HG03520 (cell line): ENCODE measurements around the gene TP53TG5.

Experiments used
- ATAC-seq: cut with Tn5 transposase; IDR thresholded peaks from one replicate; pipeline ENCODE4 v1.9.1; 2021; ENCODE audit warnings: mild to moderate bottlenecking, moderate library complexity; ENCODE audit not compliant: unreplicated experiment

TP53TG5 gene

DNA sequence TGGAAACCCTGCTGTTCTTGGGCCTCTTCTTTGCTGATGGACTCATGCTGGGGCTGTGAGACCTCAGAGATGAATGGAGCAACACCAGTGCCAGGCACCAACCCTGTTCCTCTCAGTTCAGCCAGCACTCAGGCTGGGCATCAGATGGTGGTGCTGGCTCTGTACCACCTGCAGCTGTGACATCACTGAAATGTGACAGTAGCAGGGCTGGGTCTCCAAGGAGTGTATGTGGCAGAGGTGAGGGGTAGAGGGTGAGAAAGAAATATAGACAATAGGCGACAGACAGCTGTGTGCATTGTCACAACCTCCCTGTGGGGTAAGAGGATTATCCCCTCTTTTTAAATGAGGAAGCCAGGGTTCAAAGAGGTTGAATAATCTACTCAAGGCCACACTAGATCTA lies at the start of gene TP53TG5:
Gene TP53TG5 (minus strand): TSS at position 135 of the 400 bp plus-strand sequence. CDS start 89 bp downstream, at position 46.
- no peak for ATAC-seq

- no peak for ATAC-seq
Measured at GRCh38 chr20:45427236-45428149, 49.4 kb upstream of the TP53TG5 start.

GRCh38 chr20:45426320-45427016 lies 48.3 kb upstream of the TP53TG5 start:
- no peak for ATAC-seq

DNA sequence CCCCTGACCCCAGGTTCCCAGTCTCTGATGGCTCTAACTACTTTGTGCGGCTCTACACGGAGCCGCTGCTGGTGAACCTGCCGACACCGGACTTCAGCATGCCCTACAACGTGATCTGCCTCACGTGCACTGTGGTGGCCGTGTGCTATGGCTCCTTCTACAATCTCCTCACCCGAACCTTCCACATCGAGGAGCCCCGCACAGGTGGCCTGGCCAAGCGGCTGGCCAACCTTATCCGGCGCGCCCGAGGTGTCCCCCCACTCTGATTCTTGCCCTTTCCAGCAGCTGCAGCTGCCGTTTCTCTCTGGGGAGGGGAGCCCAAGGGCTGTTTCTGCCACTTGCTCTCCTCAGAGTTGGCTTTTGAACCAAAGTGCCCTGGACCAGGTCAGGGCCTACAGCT lies 47.4 kb upstream of the TP53TG5 start:
- ATAC-seq = no peak

DNA sequence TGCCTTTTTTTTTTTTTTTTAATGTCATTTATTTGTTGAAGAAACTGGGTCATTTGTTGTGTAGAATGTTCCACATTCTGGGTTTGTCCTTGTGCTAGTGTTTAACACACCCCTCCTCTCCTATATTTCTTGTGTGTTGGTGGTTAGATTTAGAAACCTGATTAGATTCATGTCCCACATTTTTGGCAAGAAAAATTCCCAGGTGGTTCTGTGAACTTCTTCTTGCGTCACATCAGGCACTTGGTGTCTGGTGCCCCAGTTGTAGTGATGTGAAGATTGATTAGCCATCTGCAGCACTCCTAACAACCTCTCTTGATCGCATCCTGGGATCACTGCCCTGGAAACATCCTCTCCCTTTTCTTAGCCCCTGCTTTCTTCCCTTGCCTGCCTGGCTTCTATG lies 45.6 kb upstream of the TP53TG5 start:
- no peak for ATAC-seq

DNA sequence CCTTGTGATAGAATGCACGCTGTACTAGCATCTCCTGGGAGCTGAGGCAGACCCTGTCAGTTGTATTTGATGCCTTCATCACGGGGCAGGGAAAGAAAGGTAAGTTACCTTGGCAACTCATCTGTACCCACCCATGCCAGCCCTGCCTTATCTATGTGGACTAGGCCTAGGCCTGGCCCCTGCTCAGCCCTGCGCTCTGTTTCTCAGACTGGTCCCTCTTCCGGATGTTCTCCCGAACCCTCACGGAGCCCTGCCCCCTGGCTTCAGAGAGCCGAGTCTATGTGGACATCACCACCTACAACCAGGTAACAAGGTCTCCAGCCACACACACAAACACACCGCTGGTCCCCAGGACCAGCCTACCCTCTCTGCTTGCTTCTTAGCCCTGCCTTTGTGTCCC lies 42.0 kb upstream of the TP53TG5 start:
- no peak for ATAC-seq

DNA sequence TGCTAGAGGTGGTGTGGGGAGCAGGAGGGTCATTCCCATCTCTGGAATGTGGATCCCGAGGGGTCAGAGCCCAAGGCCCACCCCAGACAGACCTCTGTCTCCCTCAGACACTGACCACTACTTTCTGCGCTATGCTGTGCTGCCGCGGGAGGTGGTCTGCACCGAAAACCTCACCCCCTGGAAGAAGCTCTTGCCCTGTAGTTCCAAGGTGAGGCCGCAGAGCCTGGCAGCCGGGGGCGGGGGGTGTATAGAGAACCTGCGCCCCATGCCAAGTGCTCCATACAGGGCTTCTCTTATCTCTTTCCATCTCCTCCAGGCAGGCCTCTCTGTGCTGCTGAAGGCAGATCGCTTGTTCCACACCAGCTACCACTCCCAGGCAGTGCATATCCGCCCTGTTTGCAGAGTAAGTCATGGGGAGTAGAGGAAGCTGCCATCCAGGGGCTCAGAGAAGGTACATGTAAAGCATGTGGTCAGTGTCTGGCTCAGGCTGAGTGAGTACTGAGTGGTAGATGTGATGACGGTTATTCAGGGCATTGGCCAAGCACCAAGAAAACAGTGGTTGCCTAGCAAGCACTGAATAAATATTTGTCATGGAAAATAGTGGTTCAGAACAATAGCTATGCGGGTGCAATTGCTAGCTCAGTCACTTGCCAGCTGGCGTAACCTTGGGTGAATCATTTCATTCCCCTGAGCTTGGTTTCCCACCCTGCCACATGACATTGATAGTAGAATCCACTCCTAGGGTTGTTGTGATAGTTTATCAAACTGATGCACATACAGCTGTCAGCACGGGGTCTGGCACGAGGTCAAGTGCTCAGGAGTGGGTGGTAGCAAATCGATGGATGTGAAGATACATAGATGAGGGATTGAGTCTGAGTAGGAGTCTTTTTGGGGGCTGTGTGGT lies 41.3 kb upstream of the TP53TG5 start:
- ATAC-seq = peak; percentile 57

- ATAC-seq = no peak
Measured at GRCh38 chr20:45416917-45417316, 38.8 kb upstream of the TP53TG5 start.

- peak; percentile 56 for ATAC-seq
Measured at GRCh38 chr20:45415822-45416637, 37.9 kb upstream of the TP53TG5 start, which contains the start of gene PIGT. Gene PIGT, plus strand, starts transcription at chr20:45416141. Its CDS starts 16 bp downstream, at chr20:45416157.

- ATAC-seq = no peak
Measured at GRCh38 chr20:45413479-45413878, 35.4 kb upstream of the TP53TG5 start.

DNA sequence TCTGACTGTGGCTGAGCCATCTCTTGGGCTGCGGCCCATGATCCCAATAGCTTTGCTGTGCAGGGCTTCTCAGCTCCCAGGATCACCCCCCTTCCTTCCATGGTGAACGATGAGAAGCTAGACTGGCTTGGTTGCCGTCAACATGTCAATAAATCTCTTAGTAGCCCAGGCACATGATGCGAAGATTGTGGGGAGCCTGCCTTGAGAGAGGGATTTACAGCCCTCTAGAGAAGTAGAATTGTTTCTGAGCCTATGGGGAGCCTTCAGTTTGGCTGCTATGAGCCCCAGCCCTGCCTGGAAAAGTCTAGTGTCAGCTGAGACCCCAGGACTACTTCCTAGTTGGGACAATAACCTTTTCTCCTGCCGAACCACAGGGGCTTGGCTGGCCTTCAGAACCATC lies 34.5 kb upstream of the TP53TG5 start:
- no peak for ATAC-seq

DNA sequence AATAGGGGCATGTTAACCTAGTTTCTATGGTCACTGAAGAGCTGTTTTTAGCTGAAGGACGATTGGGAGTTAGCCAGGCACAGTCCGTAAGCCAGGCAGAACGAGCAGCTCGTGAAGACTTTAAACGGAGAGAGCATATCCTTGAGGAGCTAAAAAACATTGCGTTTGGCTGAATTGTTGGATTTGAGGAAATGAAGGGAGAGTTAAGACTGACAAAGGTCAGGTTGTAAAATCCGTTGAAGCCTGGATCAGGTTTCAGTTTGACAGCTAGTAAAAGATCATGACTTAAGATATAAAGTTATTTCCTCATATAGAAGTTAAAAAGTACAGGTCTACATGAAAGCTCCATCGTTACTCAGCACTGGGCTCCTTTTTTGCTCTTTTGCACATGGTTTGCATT lies 32.8 kb upstream of the TP53TG5 start:
- no peak for ATAC-seq

- ATAC-seq = no peak
Measured at GRCh38 chr20:45409521-45410272, 31.6 kb upstream of the TP53TG5 start.

DNA sequence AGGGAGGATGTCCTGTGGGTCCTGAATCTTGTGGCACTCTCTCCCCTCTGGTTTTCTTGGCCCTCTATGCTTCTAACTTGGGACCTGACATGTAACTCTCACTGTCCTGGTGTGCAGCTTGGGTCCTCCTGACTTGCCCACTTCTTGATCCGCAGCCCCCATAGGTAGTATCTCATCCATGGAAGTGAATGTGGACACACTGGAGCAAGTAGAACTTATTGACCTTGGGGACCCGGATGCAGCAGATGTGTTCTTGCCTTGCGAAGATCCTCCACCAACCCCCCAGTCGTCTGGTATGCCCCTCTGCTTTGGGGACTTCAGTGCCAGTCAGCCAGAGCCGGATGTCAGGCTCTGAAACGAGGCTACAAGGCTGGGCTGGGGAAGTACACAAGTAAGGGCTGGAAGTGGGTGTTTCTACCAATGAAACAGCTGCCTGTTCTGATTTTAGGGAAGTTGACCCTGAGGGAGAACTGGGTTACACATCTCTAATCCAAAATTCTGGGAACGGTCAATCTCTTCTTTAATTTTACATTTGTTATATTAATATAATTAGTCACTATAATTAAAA lies 30.6 kb upstream of the TP53TG5 start:
- ATAC-seq = no peak

- ATAC-seq = no peak
Measured at GRCh38 chr20:45407783-45408645, 29.9 kb upstream of the TP53TG5 start, which contains the start of gene DBNDD2. Gene DBNDD2, plus strand, starts transcription at chr20:45408289. Its CDS starts 179 bp downstream, at chr20:45408468.

- no peak for ATAC-seq
Measured at GRCh38 chr20:45407067-45407745, 29.1 kb upstream of the TP53TG5 start.
